IMR-90 (cell line): ENCODE data around the gene METRNL. TPM values are rescaled to one million over a fixed set of nuclear protein-coding genes. Genes with fewer than 3 reads are reported as not detected.
A peak's percentile ranks its signal among the peaks of the same experiment; 100 is the strongest.

Source experiments
- ATAC-seq: fragments of 200-7000 bp; cut with Tn5 transposase; 2 replicates; pipeline ENCODE4 v1.9.1; 2020; ENCODE audit warnings: low read depth, mild to moderate bottlenecking, moderate library complexity
- BruUV-seq: library from RNA; stranded (reverse); fragments of 400-500 nt; replicated peaks from 2 replicates; lab custom pipeline; 2021; lab: Mats Ljungman, UMichigan
- CTCF ChIA-PET: fragments of 300-600 bp; formaldehyde crosslinking; extraction: SDS; loops from one replicate; lab custom pipeline; 2021; ENCODE audit warnings: antibody characterized with exemption; lab: Yijun Ruan, JAX
- POLR2A ChIA-PET: fragments of 300-600 bp; sonication (Branson Sonifier 250); formaldehyde crosslinking; loops from one replicate; lab custom pipeline; 2022; ENCODE audit warnings: antibody characterized with exemption; ENCODE audit not compliant: unreplicated experiment; lab: Charles Lee
- DNase-seq: peaks from one replicate; pipeline ENCODE4 v3.0.0; 2013
- H2AFZ ChIP-seq: replicated peaks from 2 replicates; pipeline ENCODE3; 2013; ENCODE audit warnings: low read length, mild to moderate bottlenecking; ENCODE audit not compliant: poor library complexity
- H2AK5ac ChIP-seq: 2 replicates; pipeline ENCODE4 v1.6.1; 2013; ENCODE audit warnings: low read depth, low read length, inconsistent platforms
- H2AK9ac ChIP-seq: replicated peaks from 2 replicates; pipeline ENCODE3; 2013; ENCODE audit warnings: mild to moderate bottlenecking, low read depth, low read length, moderate library complexity; ENCODE audit not compliant: poor library complexity
- H2BK120ac ChIP-seq: 2 replicates; pipeline ENCODE4 v1.6.1; 2013; ENCODE audit warnings: low read depth, low read length, inconsistent platforms
- H2BK15ac ChIP-seq: 3 replicates; pipeline ENCODE4 v1.6.1; 2013; ENCODE audit warnings: low read depth, low read length, inconsistent platforms
- H2BK20ac ChIP-seq: 2 replicates; pipeline ENCODE4 v1.6.1; 2013; ENCODE audit warnings: low read depth, mild to moderate bottlenecking, inconsistent platforms, low read length, moderate library complexity
- H2BK5ac ChIP-seq: 2 replicates; pipeline ENCODE4 v1.6.1; 2013; ENCODE audit warnings: mild to moderate bottlenecking, low read depth, low read length, inconsistent platforms; ENCODE audit not compliant: poor library complexity, severe bottlenecking
- H3K14ac ChIP-seq: replicated peaks from 2 replicates; pipeline ENCODE4 v1.6.1; 2013; ENCODE audit warnings: low read depth, low read length, inconsistent platforms
- H3K18ac ChIP-seq: 2 replicates; pipeline ENCODE4 v1.6.1; 2013; ENCODE audit warnings: low read depth, low read length, control low read depth
- H3K23ac ChIP-seq: 2 replicates; pipeline ENCODE4 v1.6.1; 2013; ENCODE audit warnings: low read depth, low read length, inconsistent platforms
- H3K27ac ChIP-seq: 2 replicates; pipeline ENCODE4 v1.5.1; 2013; ENCODE audit warnings: mild to moderate bottlenecking, control low read depth, low read length; ENCODE audit not compliant: insufficient read depth
- H3K27me3 ChIP-seq: 2 replicates; pipeline ENCODE4 v1.6.1; 2013; ENCODE audit warnings: low read length; ENCODE audit not compliant: control insufficient read depth, insufficient read depth
- H3K36me3 ChIP-seq: 2 replicates; pipeline ENCODE4 v1.6.1; 2013; ENCODE audit warnings: low read length, mixed read lengths; ENCODE audit not compliant: control insufficient read depth, insufficient read depth
- H3K4ac ChIP-seq: 2 replicates; pipeline ENCODE4 v1.6.1; 2013; ENCODE audit warnings: low read depth, low read length, inconsistent platforms
- H3K4me1 ChIP-seq: 2 replicates; pipeline ENCODE4 v1.6.1; 2013; ENCODE audit warnings: low read length, mixed read lengths; ENCODE audit not compliant: control insufficient read depth, insufficient read depth
- H3K4me2 ChIP-seq: 2 replicates; pipeline ENCODE4 v1.6.1; 2013; ENCODE audit warnings: low read depth, mild to moderate bottlenecking, control low read depth, low read length, moderate library complexity
- H3K4me3 ChIP-seq: 2 replicates; pipeline ENCODE4 v1.5.1; 2013; ENCODE audit warnings: low read depth, mild to moderate bottlenecking, control low read depth, low read length, moderate library complexity; ENCODE audit not compliant: insufficient read depth
- H3K56ac ChIP-seq: 2 replicates; pipeline ENCODE4 v1.6.1; 2013; ENCODE audit warnings: low read length, inconsistent platforms; ENCODE audit not compliant: insufficient read depth; ENCODE audit errors: extremely low read depth
- H3K79me1 ChIP-seq, 2 experiments: 2 replicates each; pipeline ENCODE4 v1.6.1; 2013; ENCODE audit warnings: low read length in 2 of 2, inconsistent platforms in 1 of 2, low read depth in 1 of 2
- H3K9ac ChIP-seq: 2 replicates; pipeline ENCODE4 v1.6.1; 2013; ENCODE audit warnings: low read depth, low read length, control low read depth
- H3K9me1 ChIP-seq: 2 replicates; pipeline ENCODE4 v1.6.1; 2013; ENCODE audit warnings: low read length, inconsistent platforms; ENCODE audit not compliant: insufficient read depth
- H3K9me3 ChIP-seq: 2 replicates; pipeline ENCODE4 v1.6.1; 2013; ENCODE audit warnings: low read length; ENCODE audit not compliant: control insufficient read depth, insufficient read depth
- H4K20me1 ChIP-seq: 2 replicates; pipeline ENCODE4 v1.6.1; 2013; ENCODE audit warnings: low read length, inconsistent platforms; ENCODE audit not compliant: insufficient read depth
- H4K5ac ChIP-seq: 2 replicates; pipeline ENCODE4 v1.6.1; 2013; ENCODE audit warnings: mild to moderate bottlenecking, low read depth, low read length, control low read depth
- H4K8ac ChIP-seq, 2 experiments: 2 replicates each; pipeline ENCODE4 v1.6.1; 2013; ENCODE audit warnings: low read depth in 2 of 2, low read length in 2 of 2, control low read depth in 1 of 2, inconsistent platforms in 1 of 2
- H4K91ac ChIP-seq: 2 replicates; pipeline ENCODE4 v1.6.1; 2013; ENCODE audit warnings: low read depth, low read length, inconsistent platforms; ENCODE audit not compliant: insufficient read depth
- BHLHE40 ChIP-seq: fragments of 150-350 bp; IDR thresholded peaks from 2 replicates; pipeline ENCODE4 v1.6.1; 2016; ENCODE audit warnings: mild to moderate bottlenecking, low read depth, low read length
- CEBPB ChIP-seq: IDR thresholded peaks from 2 replicates; pipeline ENCODE4 v1.6.1; 2012; ENCODE audit warnings: low read depth, low read length, improper control_type of control experiment
- CHD1 ChIP-seq: IDR thresholded peaks from 2 replicates; pipeline ENCODE4 v1.6.1; 2012; ENCODE audit warnings: low read depth, low read length, improper control_type of control experiment
- MAZ ChIP-seq: IDR thresholded peaks from 2 replicates; pipeline ENCODE4 v1.6.1; 2012; ENCODE audit warnings: low read depth, mild to moderate bottlenecking, low read length, improper control_type of control experiment, moderate library complexity, borderline replicate concordance
- NFE2L2 ChIP-seq: fragments of 150-350 bp; IDR thresholded peaks from 2 replicates; pipeline ENCODE4 v1.6.1; 2016; ENCODE audit warnings: low read depth, mild to moderate bottlenecking, low read length
- POLR2A ChIP-seq: IDR thresholded peaks from 2 replicates; pipeline ENCODE4 v1.6.1; 2012; ENCODE audit warnings: mild to moderate bottlenecking, low read depth, low read length
- RFX5 ChIP-seq: IDR thresholded peaks from 2 replicates; pipeline ENCODE4 v1.8.0; 2012; ENCODE audit warnings: low read depth, mild to moderate bottlenecking, low read length, moderate library complexity
- USF2 ChIP-seq: fragments of 150-350 bp; IDR thresholded peaks from 2 replicates; pipeline ENCODE4 v1.6.1; 2017; ENCODE audit warnings: mild to moderate bottlenecking, antibody characterized with exemption, low read length, low read depth
- WGBS, 2 experiments: methylation state at CpG; one replicate each; pipeline versions ENCODE4 v1.1.5 to v1.1.7; 2013; ENCODE audit warnings: missing lambda C conversion rate in 2 of 2; ENCODE audit not compliant: insufficient read length in 1 of 2; ENCODE audit errors: extremely low coverage in 2 of 2; 5-methylcytosine and 5-hydroxymethylcytosine counted together
- dilution Hi-C: fragments of 300-500 bp; cut with HindIII; formaldehyde crosslinking; loops from one replicate; pipeline ENCODE4 v1.14.3; 2018; ENCODE audit warnings: low sequenced_read_pairs; ENCODE audit not compliant: unreplicated experiment
- in situ Hi-C: fragments of 300-500 bp; cut with MboI; formaldehyde crosslinking; loops from 3 replicates; pipeline ENCODE4 v1.14.3; 2019; ENCODE audit warnings: low sequenced_read_pairs, inconsistent platforms, mixed read lengths
- intact Hi-C: fragments of 100-400 bp; cut with micrococcal nuclease; formaldehyde crosslinking; loops from 2 replicates; pipeline ENCODE4 v1.10.0; 2022
- polyA plus RNA-seq, 3 experiments: library from polyadenylated mRNA; depleted of rRNA; stranded (reverse); fragments of >200 nt; gene quantifications; 2 replicates each; pipeline ENCODE4 v1.2.3, GENCODE V29; 2012; ENCODE audit warnings: low replicate concordance in 1 of 3
- total RNA-seq: library from RNA; depleted of rRNA; stranded (reverse); fragments of >200 nt; gene quantifications from 2 replicates; pipeline ENCODE4 v1.2.3, GENCODE V29; 2012

Gene METRNL
- total and polyA plus RNA-seq, 2 of the 4 experiments (the other 2 are of a cell fraction): 17.9 to 48.2 TPM

- H4K5ac ChIP-seq: no peak overlapping the region
- H4K8ac ChIP-seq: 0 out of 4 replicates have a peak overlapping the region, but pooled peaks of 1 of the 2 experiments have one; percentile 52
- 60% methylated on average over 1 of the region's 12 CpGs; no CpG with 5 or more reads in 1 of the 2 experiments for WGBS, 2 experiments
- no peak overlapping the region for H3K14ac ChIP-seq
- H3K4me1 ChIP-seq: peaks cover 20% of the 10 kb centered on the region
- no peak for TF ChIP-seq CEBPB
- no peak for TF ChIP-seq RFX5
- TF ChIP-seq USF2: no peak
- TF ChIP-seq POLR2A: no peak
- TF ChIP-seq CHD1: no peak
- no peak for TF ChIP-seq NFE2L2
- TF ChIP-seq MAZ: no peak
- TF ChIP-seq BHLHE40: no peak
- no TSS peak for BruUV-seq
- H2AK5ac ChIP-seq: peak overlapping the region; percentile 67
- H3K36me3 ChIP-seq: peaks cover 29% of the 10 kb centered on the region
- peak overlapping the region; percentile 90 for H2AK9ac ChIP-seq
- H3K9me3 ChIP-seq: no peaks in the 10 kb centered on the region
- peak overlapping the region; percentile 71; the same call in 1 of the 2 replicates for H3K4ac ChIP-seq
- no peaks in the 10 kb centered on the region; the same call in none of the 2 replicates for H3K9me1 ChIP-seq
- peak overlapping the region; percentile 46; the same call in 1 of the 2 replicates for H4K91ac ChIP-seq
- H3K27me3 ChIP-seq: no peaks in the 10 kb centered on the region
- ATAC-seq (no peak), DNase-seq (no peak)
- no peak overlapping the region for H3K56ac ChIP-seq
- H2BK20ac ChIP-seq: peak overlapping the region; percentile 35; the same call in 1 of the 2 replicates
- peaks cover 36% of the 10 kb centered on the region for H4K20me1 ChIP-seq
- ChIA-PET CTCF (no interaction called here), POLR2A (no interaction called here)
- no peak overlapping the region for H3K4me2 ChIP-seq
- dilution Hi-C loops: no loop called here
- no peak overlapping the region for H3K23ac ChIP-seq
- no peak overlapping the region for H2AFZ ChIP-seq
- no peak overlapping the region for H3K18ac ChIP-seq
- intact Hi-C loops: no loop called here
- no peak overlapping the region for H3K9ac ChIP-seq
- H2BK15ac ChIP-seq: no peak overlapping the region
- no peak overlapping the region for H3K27ac ChIP-seq
- peaks cover 4 to 24% of the 10 kb centered on the region in 2 experiments; a peak in 3 of 4 replicates for H3K79me1 ChIP-seq
- H2BK5ac ChIP-seq: no peak overlapping the region
- H3K4me3 ChIP-seq: no peak overlapping the region
- in situ Hi-C loops: no loop called here
- no peak overlapping the region for H2BK120ac ChIP-seq
Observed at GRCh38 chr17:83099086-83099555, 19.7 kb downstream of the METRNL start.
